GM10266 (cell line): ENCODE data around the gene SAMD7.

Source experiments
- DNase-seq: peaks from one replicate; pipeline ENCODE4 v3.0.0; 2012; ENCODE audit errors: extremely low spot score
- TF ChIP-seq, protein P1 (sequence below): IDR thresholded peaks from 2 replicates; pipeline ENCODE4 v1.5.1; 2012; ENCODE audit warnings: mild to moderate bottlenecking, low read depth; ENCODE audit not compliant: control insufficient read depth, insufficient read depth; ENCODE audit errors: missing control alignments

The SAMD7 gene

DNA sequence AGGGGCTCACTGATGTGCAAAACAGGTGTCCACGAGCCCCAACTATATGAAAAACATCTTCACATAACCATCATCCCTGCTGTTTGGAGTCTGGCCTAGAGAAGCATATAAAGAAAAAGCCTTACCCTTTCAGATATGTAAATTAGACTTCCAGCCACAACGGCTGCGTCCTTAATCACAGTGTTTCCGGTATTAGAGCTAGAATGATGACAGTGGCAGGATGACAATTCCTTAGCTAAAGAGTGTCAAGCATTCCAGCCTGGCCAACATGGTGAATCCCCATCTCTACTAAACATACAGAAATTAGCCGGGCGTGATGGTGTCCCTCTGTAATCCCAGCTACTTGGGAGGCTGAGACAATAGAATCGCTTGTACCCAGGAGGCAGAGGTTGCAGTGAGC is 19.5 kb upstream of the SAMD7 start:
- TF ChIP-seq, protein P1, sequence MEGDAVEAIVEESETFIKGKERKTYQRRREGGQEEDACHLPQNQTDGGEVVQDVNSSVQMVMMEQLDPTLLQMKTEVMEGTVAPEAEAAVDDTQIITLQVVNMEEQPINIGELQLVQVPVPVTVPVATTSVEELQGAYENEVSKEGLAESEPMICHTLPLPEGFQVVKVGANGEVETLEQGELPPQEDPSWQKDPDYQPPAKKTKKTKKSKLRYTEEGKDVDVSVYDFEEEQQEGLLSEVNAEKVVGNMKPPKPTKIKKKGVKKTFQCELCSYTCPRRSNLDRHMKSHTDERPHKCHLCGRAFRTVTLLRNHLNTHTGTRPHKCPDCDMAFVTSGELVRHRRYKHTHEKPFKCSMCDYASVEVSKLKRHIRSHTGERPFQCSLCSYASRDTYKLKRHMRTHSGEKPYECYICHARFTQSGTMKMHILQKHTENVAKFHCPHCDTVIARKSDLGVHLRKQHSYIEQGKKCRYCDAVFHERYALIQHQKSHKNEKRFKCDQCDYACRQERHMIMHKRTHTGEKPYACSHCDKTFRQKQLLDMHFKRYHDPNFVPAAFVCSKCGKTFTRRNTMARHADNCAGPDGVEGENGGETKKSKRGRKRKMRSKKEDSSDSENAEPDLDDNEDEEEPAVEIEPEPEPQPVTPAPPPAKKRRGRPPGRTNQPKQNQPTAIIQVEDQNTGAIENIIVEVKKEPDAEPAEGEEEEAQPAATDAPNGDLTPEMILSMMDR, result no peak
- DNase-seq, result no peak

DNA sequence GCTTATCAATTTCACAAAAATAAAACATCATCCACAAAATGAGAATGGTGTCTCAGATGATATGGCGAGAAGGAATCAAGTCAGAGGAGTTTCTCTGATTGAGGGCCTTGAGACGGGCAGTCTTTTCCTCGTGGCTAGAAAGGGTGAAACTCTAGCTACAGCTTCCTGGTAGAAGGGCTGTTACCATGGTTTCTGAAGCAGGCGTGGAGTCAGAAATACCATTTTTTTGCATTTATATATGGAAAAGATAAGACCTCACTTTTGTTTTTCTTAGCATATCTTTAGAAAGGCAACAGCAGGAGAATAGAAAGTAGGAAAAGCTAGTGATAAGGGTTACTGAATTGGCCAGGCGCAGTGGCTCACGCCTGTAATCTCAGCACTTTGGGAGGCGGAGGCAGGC is 17.3 kb upstream of the SAMD7 start:
- TF ChIP-seq, protein P1, result no peak

DNA sequence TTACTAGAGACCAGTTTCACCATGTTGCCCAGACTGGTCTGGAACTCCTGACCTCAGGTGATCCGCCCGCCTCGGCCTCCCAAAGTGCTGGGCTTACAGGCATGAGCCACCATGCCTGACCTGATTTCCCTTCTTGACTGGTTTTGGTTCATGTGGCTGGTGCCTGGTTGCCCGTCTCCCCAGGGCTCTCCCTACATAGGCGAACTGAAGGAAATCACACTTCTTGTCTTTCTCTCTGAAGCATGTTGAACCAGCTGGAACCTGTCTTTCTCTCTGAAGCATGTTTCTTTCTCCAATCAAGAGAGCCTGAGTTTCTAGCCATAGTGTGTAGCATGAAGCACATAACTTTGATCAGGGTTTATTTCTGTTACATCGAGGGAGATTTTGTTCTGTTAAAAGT is 16.3 kb upstream of the SAMD7 start:
- DNase-seq, result no peak

More for the DNA sequence above, 17.3 kb upstream of the SAMD7 start:
- no peak for DNase-seq

DNA sequence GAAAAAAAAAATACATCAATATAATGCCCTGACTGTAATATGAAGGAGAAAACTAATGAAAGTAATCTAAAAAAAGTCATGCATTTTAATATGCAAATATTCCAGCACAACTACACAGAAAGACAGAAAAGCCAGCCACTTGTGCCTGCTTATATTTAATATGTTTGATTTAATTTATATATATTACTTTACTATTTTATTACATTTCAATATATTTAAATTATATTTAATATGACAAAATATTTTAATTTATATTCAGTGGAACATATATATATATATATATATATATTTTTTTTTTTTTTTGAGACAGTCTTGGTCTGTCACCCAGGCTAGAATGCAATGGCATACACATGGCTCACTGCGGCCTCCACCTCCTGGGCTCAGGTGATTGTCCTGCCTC is 14.1 kb upstream of the SAMD7 start:
- DNase-seq, result no peak
- TF ChIP-seq, protein P1, result no peak

More for the DNA sequence above, 16.3 kb upstream of the SAMD7 start:
- TF ChIP-seq, protein P1, result no peak

DNA sequence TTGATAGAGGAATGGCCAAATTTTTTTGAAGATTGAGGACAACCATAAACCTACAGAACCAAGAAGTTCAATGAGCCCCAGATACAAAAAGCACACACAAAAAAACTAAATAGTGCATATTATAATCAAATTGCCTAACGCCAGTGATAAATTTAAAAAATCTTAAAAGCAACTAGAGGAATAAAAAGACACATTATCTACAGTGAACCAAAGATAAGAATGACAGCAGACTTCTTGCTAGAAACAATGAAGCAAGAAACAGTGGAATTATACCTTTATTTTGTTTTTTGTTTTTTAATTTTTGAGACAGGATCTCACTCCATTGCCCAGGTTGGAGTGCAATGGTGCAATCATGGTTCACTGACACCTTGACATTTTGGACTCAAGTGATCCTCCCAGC is 9.9 kb upstream of the SAMD7 start:
- TF ChIP-seq, protein P1, result no peak

DNA sequence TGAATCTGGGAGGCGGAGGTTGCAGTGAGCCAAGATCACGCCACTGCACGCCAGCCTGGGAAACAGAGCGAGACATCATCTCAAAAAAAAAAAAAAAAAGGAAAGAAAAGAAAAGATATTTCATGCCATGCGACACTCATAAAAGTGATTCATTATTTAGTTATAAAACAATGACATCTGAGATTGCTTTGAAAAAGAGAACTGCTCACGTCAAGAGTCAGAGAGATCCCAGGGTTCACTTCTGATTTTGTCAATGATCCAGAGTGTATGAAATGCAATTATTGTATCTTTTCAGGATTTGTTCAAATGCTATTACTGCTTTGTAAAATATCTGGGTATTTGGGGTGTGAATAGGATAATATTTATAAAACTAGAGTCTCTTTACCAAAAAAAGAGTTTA is 6.0 kb upstream of the SAMD7 start:
- no peak for DNase-seq
- TF ChIP-seq, protein P1, result no peak

More for the DNA sequence above, 9.9 kb upstream of the SAMD7 start:
- DNase-seq, result no peak

DNA sequence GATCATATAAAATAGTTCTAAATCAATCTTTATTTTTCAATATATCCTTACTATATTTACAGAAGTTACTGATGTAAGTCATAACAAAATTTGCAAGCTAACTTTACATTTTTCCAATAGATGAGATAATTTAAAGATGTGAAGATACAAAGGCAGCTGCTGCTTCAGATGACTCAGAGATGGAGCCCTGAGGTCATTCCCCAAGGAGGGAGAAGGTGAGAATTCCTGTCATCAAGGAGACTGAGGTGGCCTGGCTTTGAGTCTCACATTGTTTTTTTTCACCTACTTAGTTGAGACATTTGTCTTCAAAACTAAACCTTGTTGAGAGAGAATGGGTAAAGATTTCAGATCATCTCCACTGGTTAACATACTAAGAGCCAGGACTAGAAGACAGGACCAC is 3.9 kb upstream of the SAMD7 start:
- TF ChIP-seq, protein P1, result no peak
- no peak for DNase-seq
